SU-DHL-6 (cell line): ENCODE measurements around the gene ZNF385C.

Source experiments
- H2AFZ ChIP-seq: fragments of 200-600 bp; sonication (generic); 2 replicates; pipeline ENCODE4 v1.6.1; 2014; ENCODE audit warnings: low read depth, mild to moderate bottlenecking, moderate library complexity, mixed read lengths, antibody characterized with exemption, low read length; ENCODE audit not compliant: severe bottlenecking
- H3F3A ChIP-seq: fragments of 200-600 bp; shearing (Covaris generic); 2 replicates; pipeline ENCODE4 v1.6.0; 2016; ENCODE audit warnings: antibody characterized with exemption, mild to moderate bottlenecking; ENCODE audit not compliant: insufficient read depth
- H3K27ac ChIP-seq: fragments of 200-600 bp; sonication (generic); 2 replicates; pipeline ENCODE4 v1.5.1; 2016; ENCODE audit warnings: low read depth, mild to moderate bottlenecking, low read length, moderate library complexity, mixed read lengths
- H3K27me3 ChIP-seq: fragments of 200-600 bp; sonication (generic), shearing (Covaris generic); 2 replicates; pipeline ENCODE4 v1.6.0; 2014; ENCODE audit warnings: mild to moderate bottlenecking, low read length
- H3K36me3 ChIP-seq: fragments of 200-600 bp; sonication (generic); 2 replicates; pipeline ENCODE4 v1.6.1; 2014; ENCODE audit warnings: mild to moderate bottlenecking, low read length, mixed read lengths
- H3K4me2 ChIP-seq: fragments of 300-600, 200-600 bp; shearing (Covaris generic), sonication (generic); 2 replicates; pipeline ENCODE4 v1.6.0; 2014; ENCODE audit warnings: low read length, low read depth, mild to moderate bottlenecking; ENCODE audit not compliant: poor library complexity, severe bottlenecking
- H3K4me3 ChIP-seq: fragments of 200-600 bp; sonication (generic); 2 replicates; pipeline ENCODE4 v1.5.1; 2014; ENCODE audit warnings: antibody characterized with exemption, low read length, mild to moderate bottlenecking, mixed read lengths; ENCODE audit not compliant: insufficient read depth, poor library complexity, severe bottlenecking
- H3K79me2 ChIP-seq: fragments of 200-600 bp; sonication (generic); 2 replicates; pipeline ENCODE4 v1.6.1; 2014; ENCODE audit warnings: mild to moderate bottlenecking, low read length, moderate library complexity; ENCODE audit not compliant: insufficient read depth
- H3K9ac ChIP-seq: fragments of 200-600 bp; sonication (generic); 2 replicates; pipeline ENCODE4 v1.7.0; 2014; ENCODE audit warnings: mild to moderate bottlenecking, low read length
- H3K9me2 ChIP-seq: fragments of 200-600 bp; sonication (generic); replicated peaks from 2 replicates; pipeline ENCODE4 v1.6.1; 2014; ENCODE audit warnings: low read length; ENCODE audit not compliant: insufficient read depth
- H3K9me3 ChIP-seq: fragments of 200-600 bp; sonication (generic); 2 replicates; pipeline ENCODE4 v1.6.1; 2014; ENCODE audit warnings: low read length, mixed read lengths; ENCODE audit not compliant: insufficient read depth
- H4K20me1 ChIP-seq: fragments of 200-600 bp; sonication (generic); 2 replicates; pipeline ENCODE4 v1.6.1; 2014; ENCODE audit warnings: low read depth, mild to moderate bottlenecking, antibody characterized with exemption, low read length, moderate library complexity, mixed read lengths
- CTCF ChIP-seq: fragments of 200-600 bp; sonication (generic); IDR thresholded peaks from one replicate; pipeline ENCODE4 v1.5.1; 2017; ENCODE audit warnings: antibody characterized with exemption, mild to moderate bottlenecking, low read length, moderate library complexity; ENCODE audit not compliant: insufficient read depth, poor library complexity, severe bottlenecking
- EZH2phosphoT487 ChIP-seq: fragments of 200-600 bp; sonication (generic), shearing (Covaris generic); conservative IDR thresholded peaks from 2 replicates; pipeline ENCODE4 v1.6.1; 2018; ENCODE audit warnings: mild to moderate bottlenecking, antibody characterized with exemption, low read length, moderate library complexity, mixed read lengths

The ZNF385C gene

GRCh38 chr17:42018988-42019387 is 79.3 kb downstream of the ZNF385C start:
- Histone ChIP-seq H2AFZ (no peak overlapping the region), H3K79me2 (peaks cover 43% of the 10 kb centered on the region), H3K4me3 (no peak overlapping the region), H3K4me2 (no peak overlapping the region), H3F3A (0 out of 2 replicates have a peak, but pooled peaks cover 3% of the 10 kb centered on the region), H3K9me2 (no peaks in the 10 kb centered on the region), H3K27ac (no peak overlapping the region), H3K9ac (no peak overlapping the region), H3K9me3 (no peaks in the 10 kb centered on the region), H4K20me1 (no peaks in the 10 kb centered on the region), H3K36me3 (no peaks in the 10 kb centered on the region), H3K27me3 (no peaks in the 10 kb centered on the region)
- TF ChIP-seq EZH2phosphoT487 (no peak), CTCF (no peak)

GRCh38 chr17:42018339-42018738 is 79.9 kb downstream of the ZNF385C start:
- Histone ChIP-seq H2AFZ (no peak overlapping the region), H3K9me3 (no peaks in the 10 kb centered on the region), H4K20me1 (no peaks in the 10 kb centered on the region), H3K4me3 (peak overlapping the region; percentile 90), H3K27ac (no peak overlapping the region), H3K9me2 (no peaks in the 10 kb centered on the region), H3K36me3 (no peaks in the 10 kb centered on the region), H3K79me2 (peaks cover 49% of the 10 kb centered on the region), H3K9ac (peak overlapping the region; percentile 97), H3K4me2 (peak overlapping the region; percentile 74), H3K27me3 (no peaks in the 10 kb centered on the region), H3F3A (0 out of 2 replicates have a peak, but pooled peaks cover 3% of the 10 kb centered on the region)
- TF ChIP-seq CTCF = no peak
- no peak for TF ChIP-seq EZH2phosphoT487

- no peaks in the 10 kb centered on the region for H4K20me1 ChIP-seq
- peak overlapping the region; percentile 90 for H3K4me3 ChIP-seq
- peaks cover 55% of the 10 kb centered on the region for H3K79me2 ChIP-seq
- no peak for TF ChIP-seq CTCF
- TF ChIP-seq EZH2phosphoT487 = no peak
- peak overlapping the region; percentile 8; the same call in 1 of the 2 replicates for H3K27ac ChIP-seq
- peak overlapping the region; percentile 74 for H3K4me2 ChIP-seq
- H2AFZ ChIP-seq = peak overlapping the region; percentile 87
- H3K27me3 ChIP-seq = no peaks in the 10 kb centered on the region
- H3K9ac ChIP-seq = peak overlapping the region; percentile 97
- no peaks in the 10 kb centered on the region for H3K36me3 ChIP-seq
- no peaks in the 10 kb centered on the region for H3K9me2 ChIP-seq
- H3K9me3 ChIP-seq = no peaks in the 10 kb centered on the region
- H3F3A ChIP-seq = 0 out of 2 replicates have a peak, but pooled peaks cover 3% of the 10 kb centered on the region
These were observed 80.4 kb downstream of the ZNF385C start for GRCh38 chr17:42017866-42018200.
